GM18520 (cell line): Measurements from ENCODE around the gene ZNF202.

ENCODE experiments used
- ATAC-seq: cut with Tn5 transposase; IDR thresholded peaks from one replicate; pipeline ENCODE4 v1.9.1; 2021; ENCODE audit not compliant: unreplicated experiment

Gene ZNF202

DNA sequence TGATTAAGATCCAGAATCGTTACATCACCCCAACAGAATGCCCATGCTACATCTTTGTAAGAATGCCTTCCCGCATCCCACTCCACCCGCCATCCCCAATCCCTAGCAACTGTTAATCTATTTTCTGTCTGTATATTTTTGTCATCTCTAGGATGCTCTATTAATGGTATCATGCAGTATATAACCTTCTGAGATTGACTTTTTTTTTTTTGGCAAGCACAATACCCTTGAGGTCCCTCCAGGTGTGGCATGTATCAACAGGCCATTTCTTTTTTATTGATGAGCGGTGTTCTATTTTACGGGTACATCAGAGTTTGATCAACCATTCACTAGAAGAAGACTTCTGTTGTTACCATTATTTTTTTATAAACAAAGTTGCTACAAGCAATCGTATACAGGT is 56.9 kb downstream of the ZNF202 start:
- no peak for ATAC-seq

GRCh38 chr11:123683428-123684170 is 57.9 kb downstream of the ZNF202 start:
- ATAC-seq, result no peak

- no peak for ATAC-seq
These were observed 58.6 kb downstream of the ZNF202 start for GRCh38 chr11:123682696-123683410.

- no peak for ATAC-seq
These were observed 60.4 kb downstream of the ZNF202 start for GRCh38 chr11:123681030-123681429.

DNA sequence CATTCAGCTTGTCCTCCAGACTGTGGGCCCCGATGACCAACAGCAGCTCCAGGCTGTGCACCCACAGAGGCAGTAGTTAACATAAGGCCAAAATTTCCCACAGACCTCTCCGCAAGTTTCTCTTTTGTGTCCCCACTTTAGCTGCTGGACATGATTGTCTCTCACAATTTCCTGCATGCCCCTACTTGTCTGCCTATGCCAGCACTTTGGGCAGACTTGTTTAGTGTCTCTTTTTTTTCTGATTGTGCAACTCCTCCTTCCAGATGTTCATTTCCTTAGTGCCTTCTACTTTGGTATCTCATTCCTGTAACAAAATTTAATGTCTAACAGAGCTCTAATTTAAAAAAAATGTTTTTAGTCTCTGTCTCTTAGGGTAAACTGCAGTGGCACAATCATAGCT is 63.2 kb downstream of the ZNF202 start:
- ATAC-seq, result no peak

DNA sequence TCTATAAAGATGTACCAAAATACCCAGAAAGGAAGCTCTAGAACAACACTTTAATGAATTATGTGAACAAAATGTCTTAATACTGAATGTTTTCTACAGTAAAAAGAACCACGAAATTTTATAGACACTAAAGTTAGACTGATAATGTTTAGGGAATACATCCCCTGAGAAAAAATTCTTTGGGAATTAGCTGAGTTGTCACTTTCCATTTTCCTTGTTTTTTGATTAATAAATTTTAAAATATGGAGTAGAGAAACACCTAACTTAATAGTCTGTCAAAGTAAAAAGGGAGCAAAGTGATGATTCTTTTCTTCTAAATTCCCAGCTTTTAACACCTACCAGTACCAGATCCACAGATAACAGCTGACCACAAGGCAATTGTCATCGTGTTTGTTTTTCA is 64.0 kb downstream of the ZNF202 start:
- no peak for ATAC-seq

GRCh38 chr11:123674297-123674696 is 67.2 kb downstream of the ZNF202 start:
- no peak for ATAC-seq
